H9 (cell line): Measurements from ENCODE around the gene TAGLN. TPM values are rescaled to one million over a fixed set of nuclear protein-coding genes. Genes with fewer than 3 reads are reported as not detected.
A peak's percentile ranks its signal among the peaks of the same experiment; 100 is the strongest.

Source experiments
- DNase-seq: peaks from one replicate; pipeline ENCODE4 v3.0.0-alpha.2; 2017
- H2AFZ ChIP-seq: one replicate; pipeline ENCODE4 v1.6.1; 2013; ENCODE audit warnings: mild to moderate bottlenecking, low read length, control low read depth, moderate library complexity
- H2AK5ac ChIP-seq: 2 replicates; pipeline ENCODE4 v1.6.1; 2013; ENCODE audit warnings: low read length, control low read depth, mixed read lengths; ENCODE audit not compliant: insufficient read length
- H2BK120ac ChIP-seq: one replicate; pipeline ENCODE4 v1.6.1; 2013; ENCODE audit warnings: low read depth, mild to moderate bottlenecking, low read length, control low read depth, inconsistent platforms; ENCODE audit not compliant: poor library complexity, severe bottlenecking
- H2BK12ac ChIP-seq: 2 replicates; pipeline ENCODE4 v1.6.1; 2013; ENCODE audit warnings: low read length, control low read depth, mixed read lengths, low read depth; ENCODE audit not compliant: insufficient read length
- H2BK15ac ChIP-seq: 2 replicates; pipeline ENCODE4 v1.6.1; 2013; ENCODE audit warnings: low read depth, low read length, control low read depth
- H2BK20ac ChIP-seq: one replicate; pipeline ENCODE4 v1.6.1; 2013; ENCODE audit warnings: low read depth, mild to moderate bottlenecking, low read length, control low read depth, inconsistent platforms; ENCODE audit not compliant: poor library complexity, severe bottlenecking
- H2BK5ac ChIP-seq: 2 replicates; pipeline ENCODE4 v1.6.1; 2013; ENCODE audit warnings: low read length, control low read depth, mixed read lengths; ENCODE audit not compliant: insufficient read length
- H3K14ac ChIP-seq: 2 replicates; pipeline ENCODE4 v1.6.1; 2013; ENCODE audit warnings: low read length, control low read depth; ENCODE audit not compliant: insufficient read depth
- H3K18ac ChIP-seq: 2 replicates; pipeline ENCODE4 v1.6.1; 2013; ENCODE audit warnings: low read depth, mild to moderate bottlenecking, mixed read lengths, low read length, control low read depth; ENCODE audit not compliant: insufficient read length
- H3K23ac ChIP-seq: 2 replicates; pipeline ENCODE4 v1.6.1; 2013; ENCODE audit warnings: low read length, control low read depth, mixed read lengths, low read depth; ENCODE audit not compliant: insufficient read length
- H3K23me2 ChIP-seq: 2 replicates; pipeline ENCODE4 v1.6.1; 2013; ENCODE audit warnings: low read depth, mild to moderate bottlenecking, mixed read lengths, low read length, control low read depth; ENCODE audit not compliant: insufficient read length, poor library complexity, severe bottlenecking
- H3K27ac ChIP-seq: 2 replicates; pipeline ENCODE4 v1.5.1; 2013; ENCODE audit warnings: low read length, control low read depth, mixed read lengths, low read depth; ENCODE audit not compliant: insufficient read length
- H3K27me3 ChIP-seq: 2 replicates; pipeline ENCODE4 v1.6.1; 2013; ENCODE audit warnings: low read length, control low read depth, inconsistent platforms; ENCODE audit not compliant: insufficient read depth
- H3K4ac ChIP-seq: 2 replicates; pipeline ENCODE4 v1.6.1; 2013; ENCODE audit warnings: low read depth, mild to moderate bottlenecking, control low read depth, inconsistent platforms, low read length, moderate library complexity
- H3K4me1 ChIP-seq: 2 replicates; pipeline ENCODE4 v1.6.1; 2013; ENCODE audit warnings: low read length, control low read depth, inconsistent platforms; ENCODE audit not compliant: insufficient read depth
- H3K4me2 ChIP-seq: 2 replicates; pipeline ENCODE4 v1.6.1; 2013; ENCODE audit warnings: low read length, control low read depth, mixed read lengths; ENCODE audit not compliant: insufficient read length, insufficient read depth
- H3K56ac ChIP-seq: 2 replicates; pipeline ENCODE4 v1.6.1; 2013; ENCODE audit warnings: low read depth, mild to moderate bottlenecking, mixed read lengths, low read length, control low read depth; ENCODE audit not compliant: insufficient read length
- H3K79me1 ChIP-seq: 2 replicates; pipeline ENCODE4 v1.6.1; 2013; ENCODE audit warnings: low read depth, mild to moderate bottlenecking, moderate library complexity, low read length, control low read depth, inconsistent platforms; ENCODE audit not compliant: insufficient read depth, poor library complexity, severe bottlenecking
- H3K79me2 ChIP-seq: 2 replicates; pipeline ENCODE4 v1.6.1; 2013; ENCODE audit warnings: low read length, control low read depth, inconsistent platforms; ENCODE audit not compliant: insufficient read depth
- H3K9ac ChIP-seq: 2 replicates; pipeline ENCODE4 v1.6.1; 2013; ENCODE audit warnings: low read length, control low read depth, mixed read lengths; ENCODE audit not compliant: insufficient read length; ENCODE audit errors: extremely low read depth
- H3K9me3 ChIP-seq: one replicate; pipeline ENCODE4 v1.6.1; 2013; ENCODE audit warnings: low read depth, low read length, inconsistent platforms; ENCODE audit not compliant: control insufficient read depth
- H3T11ph ChIP-seq: one replicate; pipeline ENCODE4 v1.6.1; 2013; ENCODE audit warnings: mild to moderate bottlenecking, low read length, control low read depth, inconsistent platforms
- H4K20me1 ChIP-seq: one replicate; pipeline ENCODE4 v1.6.1; 2013; ENCODE audit not compliant: control insufficient read depth, insufficient read length, insufficient read depth
- H4K5ac ChIP-seq: 2 replicates; pipeline ENCODE4 v1.6.1; 2013; ENCODE audit warnings: low read depth, mild to moderate bottlenecking, mixed read lengths, low read length, control low read depth; ENCODE audit not compliant: insufficient read length
- H4K8ac ChIP-seq: replicated peaks from 2 replicates; pipeline ENCODE4 v1.6.1; 2013; ENCODE audit warnings: low read length, control low read depth, mixed read lengths, low read depth; ENCODE audit not compliant: insufficient read length
- H4K91ac ChIP-seq: 2 replicates; pipeline ENCODE4 v1.6.1; 2013; ENCODE audit warnings: low read depth, mild to moderate bottlenecking, moderate library complexity, mixed read lengths, low read length, control low read depth; ENCODE audit not compliant: insufficient read length
- H3K27ac Mint-ChIP-seq, 3 experiments: 2 replicates in 2 of 3; 3 replicates in 1 of 3; pipeline ENCODE4 v1.8.0; 2020 to 2021; ENCODE audit warnings: mixed read lengths in 3 of 3, mild to moderate bottlenecking in 1 of 3, moderate library complexity in 1 of 3
- H3K27me3 Mint-ChIP-seq: 2 replicates; pipeline ENCODE4 v1.8.0; 2021; ENCODE audit warnings: low read depth, mild to moderate bottlenecking, moderate library complexity, mixed read lengths
- H3K36me3 Mint-ChIP-seq, 3 experiments: 2 replicates in 2 of 3; 3 replicates in 1 of 3; pipeline ENCODE4 v1.8.0; 2020 to 2021; ENCODE audit warnings: low read depth in 3 of 3, mixed read lengths in 3 of 3; ENCODE audit not compliant: insufficient read depth in 1 of 3
- H3K4me1 Mint-ChIP-seq, 2 experiments: 2 replicates each; pipeline ENCODE4 v1.8.0; 2020; ENCODE audit warnings: mixed read lengths in 2 of 2
- H3K4me3 Mint-ChIP-seq, 2 experiments: 2 replicates in 1 of 2; 3 replicates in 1 of 2; pipeline ENCODE4 v1.8.0; 2020 to 2021; ENCODE audit warnings: mild to moderate bottlenecking in 2 of 2, mixed read lengths in 2 of 2, moderate library complexity in 1 of 2
- H3K9me3 Mint-ChIP-seq, 2 experiments: 2 replicates in 1 of 2; 3 replicates in 1 of 2; pipeline ENCODE4 v1.8.0; 2020; ENCODE audit warnings: mild to moderate bottlenecking in 2 of 2, mixed read lengths in 2 of 2, moderate library complexity in 1 of 2
- CTCF ChIP-seq: fragments of 200-600 bp; sonication (generic); conservative IDR thresholded peaks from 3 replicates; pipeline ENCODE4 v1.8.0; 2021; ENCODE audit warnings: antibody characterized with exemption, mild to moderate bottlenecking
- whole genome bisulfite sequencing: extraction: QIAGEN DNeasy Blood & Tissue Kit; methylation state at CpG from one replicate; pipeline ENCODE4 v1.1.7; 2013; ENCODE audit warnings: missing lambda C conversion rate, low lambda C conversion rate, mixed read lengths; ENCODE audit not compliant: insufficient read length; ENCODE audit errors: extremely low coverage; 5-methylcytosine and 5-hydroxymethylcytosine counted together
- total RNA-seq: library from RNA; stranded (reverse); gene quantifications from 2 replicates; pipeline ENCODE4 v1.2.1, GENCODE V29; 2021

The TAGLN gene
- total RNA-seq, 1 experiment from 2014 or later, result 176 TPM

- no peak overlapping the region for H3K4me2 ChIP-seq
- no peak overlapping the region for H3K23ac ChIP-seq
- no peaks in the 10 kb centered on the region for H3K4me1 ChIP-seq
- no peak for TF ChIP-seq CTCF
- no peak overlapping the region for H4K91ac ChIP-seq
- WGBS, result no CpG with 5 or more reads among the region's 4 CpGs
- Mint-ChIP-seq H3K4me1 (peaks cover 24 to 25% of the 10 kb centered on the region in 2 experiments), H3K9me3 (peaks cover 0 to 3% of the 10 kb centered on the region in 2 experiments; a peak in 1 of 5 replicates), H3K27me3 (no peaks in the 10 kb centered on the region), H3K27ac (peak overlapping the region in 2 of 3 experiments; percentile 13 to 80; a peak in 3 of 7 replicates), H3K36me3 (peaks cover 6 to 34% (median 15%) of the 10 kb centered on the region in 3 experiments), H3K4me3 (no peak overlapping the region)
- no peak overlapping the region for H2BK20ac ChIP-seq
- no peaks in the 10 kb centered on the region for H4K20me1 ChIP-seq
- no peak overlapping the region for H4K8ac ChIP-seq
- H3K4ac ChIP-seq, result no peak overlapping the region
- H3K14ac ChIP-seq, result no peak overlapping the region
- no peak overlapping the region for H2BK12ac ChIP-seq
- peaks cover 8% of the 10 kb centered on the region for H3K23me2 ChIP-seq
- no peak overlapping the region for H3K9ac ChIP-seq
- no peak overlapping the region for H2BK15ac ChIP-seq
- H3K79me2 ChIP-seq, result no peaks in the 10 kb centered on the region; the same call in 1 of the 2 replicates
- no peak overlapping the region for H2BK120ac ChIP-seq
- H2AK5ac ChIP-seq, result no peak overlapping the region
- no peak overlapping the region for H2BK5ac ChIP-seq
- H4K5ac ChIP-seq, result no peak overlapping the region
- no peaks in the 10 kb centered on the region for H3K79me1 ChIP-seq
- H3K9me3 ChIP-seq, result no peaks in the 10 kb centered on the region
- no peak overlapping the region for H3K18ac ChIP-seq
- DNase-seq, result no peak
- H3K56ac ChIP-seq, result no peak overlapping the region
- no peak overlapping the region for H3K27ac ChIP-seq
- no peaks in the 10 kb centered on the region for H3K27me3 ChIP-seq
- no peak overlapping the region for H2AFZ ChIP-seq
- H3T11ph ChIP-seq, result no peak overlapping the region
Measured at GRCh38 chr11:117195258-117195657, 3.9 kb upstream of the TAGLN start.
